Breast epithelium (tissue), 4 donors: ENCODE data around the gene RAB14. TPM values are rescaled to one million over a fixed set of nuclear protein-coding genes. Genes with fewer than 3 reads are reported as not detected.
"Not testable (repeated sequence)": the region's sequence is repeated elsewhere in the genome, so short reads cannot be mapped to it uniquely, and the experiment has no call there.

Experiments
- DNase-seq, 2 donors: peaks; one replicate each; pipeline ENCODE4 v3.0.0-alpha.2; 2019; ENCODE audit warnings: low spot score in 2 of 2
- H3K27ac ChIP-seq, 2 donors: fragments of 200-600 bp; sonication (generic) in 1 of 2; one replicate each; pipeline ENCODE4 v1.5.1; 2016 to 2019; ENCODE audit warnings: mild to moderate bottlenecking in 1 of 2
- H3K27me3 ChIP-seq, 2 donors: fragments of 200-600 bp; sonication (generic) in 1 of 2; one replicate each; pipeline versions ENCODE4 v1.5.1 to v1.6.0; 2017 to 2019; ENCODE audit warnings: control low read depth in 1 of 2, mild to moderate bottlenecking in 1 of 2
- H3K36me3 ChIP-seq: fragments of 200-600 bp; one replicate; pipeline ENCODE4 v1.5.1; 2019
- H3K4me1 ChIP-seq, 2 donors: fragments of 200-600 bp; sonication (generic); one replicate each; pipeline ENCODE4 v1.5.1; 2016 to 2019; ENCODE audit warnings: control low read depth in 1 of 2
- H3K4me3 ChIP-seq, 3 donors: fragments of 200-600 bp; sonication (generic); 1 replicate in 2 of 3; 2 replicates in 1 of 3; pipeline ENCODE4 v1.5.1; 2016 to 2019; ENCODE audit warnings: mild to moderate bottlenecking in 3 of 3, moderate library complexity in 2 of 3
- H3K9me3 ChIP-seq, 2 donors: fragments of 200-600 bp; sonication (generic) in 1 of 2; one replicate each; pipeline ENCODE4 v1.5.1; 2016 to 2019; ENCODE audit warnings: control low read depth in 1 of 2
- POLR2A ChIP-seq: fragments of 450-650 bp; IDR thresholded peaks from one replicate; pipeline ENCODE4 v1.6.1; 2016; ENCODE audit warnings: antibody characterized with exemption, mild to moderate bottlenecking, moderate library complexity
- POLR2AphosphoS5 ChIP-seq, 3 donors: sonication (generic); formaldehyde crosslinking; IDR thresholded peaks; one replicate each; pipeline ENCODE4 v1.6.1; 2017; ENCODE audit warnings: antibody characterized with exemption in 3 of 3
- intact Hi-C: fragments of 100-400 bp; cut with DNase I; formaldehyde crosslinking; loops from one replicate; pipeline ENCODE4 v1.15.1; 2023; ENCODE audit warnings: low total_unique reads
- total RNA-seq, 3 donors: library from RNA; depleted of rRNA; stranded (reverse); fragments of >200 nt; gene quantifications; one replicate each; pipeline ENCODE4 v1.1.0, GENCODE V29; 2016
- TF ChIP-seq, protein P1 (sequence below), 3 donors: fragments of 450-650 bp; IDR thresholded peaks; one replicate each; pipeline ENCODE4 v1.5.1; 2016 to 2017; ENCODE audit warnings: antibody characterized with exemption in 3 of 3, mild to moderate bottlenecking in 3 of 3, moderate library complexity in 3 of 3

Gene RAB14
- total RNA-seq, 3 donors from 2014 or later: 36.5 to 53.1 (median 41.3) TPM

DNA sequence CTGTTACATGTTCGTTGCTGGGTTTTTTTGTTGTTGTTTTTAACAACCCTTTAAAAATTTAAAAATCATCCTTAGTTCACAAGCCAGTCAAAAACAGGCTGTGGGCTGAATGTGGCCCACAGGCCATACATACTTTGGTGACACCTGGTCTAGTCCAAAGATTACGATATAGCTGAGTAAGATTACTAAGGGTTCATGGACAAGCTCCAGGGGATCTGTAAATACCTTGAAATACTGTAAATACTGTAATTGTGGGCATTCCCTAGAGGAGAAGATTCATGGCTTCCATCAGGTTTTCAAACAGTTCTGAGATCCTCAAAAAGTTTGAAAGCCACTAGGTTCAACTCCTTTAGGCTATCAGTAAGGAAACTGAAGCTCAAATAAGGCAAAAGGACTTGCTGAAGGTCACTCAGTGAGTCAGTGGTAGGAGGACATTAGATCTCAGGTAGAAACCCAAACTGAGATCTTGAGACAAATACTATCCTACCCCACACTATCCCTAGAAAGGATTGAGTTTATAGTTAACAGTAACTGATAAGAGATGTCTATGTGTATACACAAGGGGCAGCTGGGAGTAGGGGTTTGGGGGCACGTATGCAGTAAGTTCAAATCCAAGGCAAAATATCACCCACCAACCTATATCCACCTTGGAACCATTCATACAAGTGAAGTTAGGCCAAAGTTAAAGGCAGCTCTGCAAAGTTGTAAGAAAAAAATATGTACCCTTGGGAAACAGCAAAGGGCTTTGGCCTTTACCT is 17.8 kb downstream of the RAB14 start:
- no peaks in the 10 kb centered on the region for H3K9me3 ChIP-seq
- H3K36me3 ChIP-seq: no peaks in the 10 kb centered on the region
- H3K27me3 ChIP-seq: no peaks in the 10 kb centered on the region
- DNase-seq: no peak
- H3K4me3 ChIP-seq: no peak overlapping the region
- TF ChIP-seq POLR2AphosphoS5 (IDR thresholded peaks at IDR 0.05): no peak
- TF ChIP-seq, protein P1, sequence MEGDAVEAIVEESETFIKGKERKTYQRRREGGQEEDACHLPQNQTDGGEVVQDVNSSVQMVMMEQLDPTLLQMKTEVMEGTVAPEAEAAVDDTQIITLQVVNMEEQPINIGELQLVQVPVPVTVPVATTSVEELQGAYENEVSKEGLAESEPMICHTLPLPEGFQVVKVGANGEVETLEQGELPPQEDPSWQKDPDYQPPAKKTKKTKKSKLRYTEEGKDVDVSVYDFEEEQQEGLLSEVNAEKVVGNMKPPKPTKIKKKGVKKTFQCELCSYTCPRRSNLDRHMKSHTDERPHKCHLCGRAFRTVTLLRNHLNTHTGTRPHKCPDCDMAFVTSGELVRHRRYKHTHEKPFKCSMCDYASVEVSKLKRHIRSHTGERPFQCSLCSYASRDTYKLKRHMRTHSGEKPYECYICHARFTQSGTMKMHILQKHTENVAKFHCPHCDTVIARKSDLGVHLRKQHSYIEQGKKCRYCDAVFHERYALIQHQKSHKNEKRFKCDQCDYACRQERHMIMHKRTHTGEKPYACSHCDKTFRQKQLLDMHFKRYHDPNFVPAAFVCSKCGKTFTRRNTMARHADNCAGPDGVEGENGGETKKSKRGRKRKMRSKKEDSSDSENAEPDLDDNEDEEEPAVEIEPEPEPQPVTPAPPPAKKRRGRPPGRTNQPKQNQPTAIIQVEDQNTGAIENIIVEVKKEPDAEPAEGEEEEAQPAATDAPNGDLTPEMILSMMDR (IDR thresholded peaks at IDR 0.05): no peak
- TF ChIP-seq POLR2A: no peak
- intact Hi-C loops: no loop called here
- peaks cover 0 to 7% of the 10 kb centered on the region in 2 donors for H3K4me1 ChIP-seq
- H3K27ac ChIP-seq: no peak overlapping the region

DNA sequence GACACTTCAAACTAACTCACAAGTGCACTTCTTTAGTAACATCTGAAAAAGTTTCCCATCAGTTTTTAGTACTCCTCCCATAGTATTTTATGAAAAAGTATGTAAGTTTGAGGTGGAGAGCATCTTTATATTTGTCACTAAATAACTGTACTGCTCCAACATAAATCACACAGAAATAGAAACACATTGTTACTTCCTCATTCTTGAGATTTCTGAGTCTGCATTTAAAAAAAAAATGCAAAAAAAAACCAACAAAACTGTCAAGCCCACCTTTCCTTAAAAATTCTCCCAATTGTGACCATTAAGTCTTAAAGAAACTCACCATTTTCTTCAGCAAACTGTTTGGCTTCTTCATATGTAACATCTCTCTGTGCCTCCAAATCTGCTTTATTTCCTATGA is 18.7 kb downstream of the RAB14 start:
- no peak overlapping the region for H3K4me3 ChIP-seq
- intact Hi-C loops: no loop called here
- H3K27ac ChIP-seq: no peak overlapping the region
- DNase-seq: no peak
- H3K36me3 ChIP-seq: no peaks in the 10 kb centered on the region
- no peaks in the 10 kb centered on the region for H3K9me3 ChIP-seq
- H3K27me3 ChIP-seq: no peaks in the 10 kb centered on the region
- H3K4me1 ChIP-seq: peaks cover 0 to 7% of the 10 kb centered on the region in 2 donors
- TF ChIP-seq, protein P1 (IDR thresholded peaks at IDR 0.05): no peak
- no peak for TF ChIP-seq POLR2A

DNA sequence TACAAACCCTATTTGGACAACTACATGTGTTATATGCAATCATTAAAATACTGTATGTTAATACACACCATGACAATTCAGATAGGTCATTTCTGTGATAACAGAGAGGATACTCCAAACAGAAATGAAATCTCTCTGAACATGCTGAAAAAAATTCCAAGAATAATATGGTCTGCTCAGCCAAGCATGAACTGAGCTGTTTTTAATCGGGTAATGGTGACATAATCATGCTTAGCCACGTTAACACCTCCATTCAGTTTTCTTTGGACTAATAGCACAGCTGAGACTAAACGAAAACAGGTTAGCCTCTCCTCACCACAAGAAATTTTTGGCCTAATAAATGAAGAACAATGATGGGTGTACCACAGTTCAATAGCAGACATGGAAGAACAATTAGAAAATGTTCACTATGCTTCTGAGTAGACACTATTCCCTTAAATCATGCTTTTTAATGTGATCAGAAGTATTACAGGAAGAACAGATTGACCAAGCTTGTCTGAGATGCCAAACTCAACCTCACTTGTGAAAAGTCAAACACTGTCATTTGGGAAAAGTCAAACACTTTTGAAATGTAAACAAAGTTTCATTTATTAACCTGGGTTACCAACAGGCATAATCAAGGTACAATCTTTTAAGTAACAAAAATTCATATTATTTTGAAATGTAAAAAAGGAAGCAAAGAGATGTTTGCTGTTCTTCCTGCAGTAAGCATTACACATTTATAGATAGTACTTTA is 19.4 kb downstream of the RAB14 start:
- no peaks in the 10 kb centered on the region for H3K36me3 ChIP-seq
- H3K27me3 ChIP-seq: no peaks in the 10 kb centered on the region
- H3K27ac ChIP-seq: no peak overlapping the region
- intact Hi-C loops: no loop called here
- H3K9me3 ChIP-seq: no peaks in the 10 kb centered on the region
- H3K4me1 ChIP-seq: peaks cover 0 to 7% of the 10 kb centered on the region in 2 donors
- TF ChIP-seq, protein P1 (IDR thresholded peaks at IDR 0.05): no peak
- no peak for TF ChIP-seq POLR2A
- TF ChIP-seq POLR2AphosphoS5 (IDR thresholded peaks at IDR 0.05): no peak
- H3K4me3 ChIP-seq: no peak overlapping the region
- DNase-seq: no peak

DNA sequence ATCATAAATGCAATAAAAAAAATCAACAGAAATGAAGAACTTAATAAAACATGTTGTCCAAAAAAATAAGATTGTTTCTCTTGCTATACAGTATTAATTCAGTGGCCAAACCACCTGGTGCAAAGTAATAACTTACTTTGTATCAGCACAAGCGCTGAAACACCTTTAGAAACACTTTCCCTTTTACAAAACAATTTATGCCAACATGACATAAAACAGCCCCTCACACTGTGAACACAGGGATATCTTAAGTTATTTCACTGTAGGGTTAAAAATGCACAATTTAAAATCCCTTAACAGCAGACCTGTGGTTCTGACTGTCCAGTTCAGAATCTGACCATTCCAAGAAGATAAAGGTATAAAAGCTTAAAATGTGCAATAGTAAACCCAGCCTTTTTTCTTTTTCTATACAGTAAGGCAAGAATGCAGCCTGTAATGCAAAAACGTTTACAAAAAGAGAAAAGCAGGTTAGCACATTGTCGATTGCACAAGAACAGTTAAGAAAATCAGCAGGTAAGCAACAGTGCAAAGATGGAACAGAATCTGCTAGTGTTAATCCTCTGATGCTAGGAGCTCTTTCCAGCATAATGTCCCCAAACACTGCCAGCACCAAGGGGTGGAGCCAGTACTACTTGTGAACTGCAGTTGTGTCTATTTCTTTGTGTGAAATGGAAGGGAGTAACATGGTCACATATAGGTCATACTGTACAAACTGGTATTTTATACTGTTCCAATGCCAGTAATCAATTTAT is 21.6 kb downstream of the RAB14 start:
- Histone ChIP-seq H3K4me3 (no peak overlapping the region), H3K9me3 (no peaks in the 10 kb centered on the region), H3K27ac (no peak overlapping the region), H3K4me1 (peaks cover 0 to 7% of the 10 kb centered on the region in 2 donors), H3K27me3 (no peaks in the 10 kb centered on the region), H3K36me3 (no peaks in the 10 kb centered on the region)
- DNase-seq: no peak
- intact Hi-C loops: no loop called here
- no peak for TF ChIP-seq POLR2A
- TF ChIP-seq, protein P1 (IDR thresholded peaks at IDR 0.05): no peak
- TF ChIP-seq POLR2AphosphoS5 (IDR thresholded peaks at IDR 0.05): no peak

DNA sequence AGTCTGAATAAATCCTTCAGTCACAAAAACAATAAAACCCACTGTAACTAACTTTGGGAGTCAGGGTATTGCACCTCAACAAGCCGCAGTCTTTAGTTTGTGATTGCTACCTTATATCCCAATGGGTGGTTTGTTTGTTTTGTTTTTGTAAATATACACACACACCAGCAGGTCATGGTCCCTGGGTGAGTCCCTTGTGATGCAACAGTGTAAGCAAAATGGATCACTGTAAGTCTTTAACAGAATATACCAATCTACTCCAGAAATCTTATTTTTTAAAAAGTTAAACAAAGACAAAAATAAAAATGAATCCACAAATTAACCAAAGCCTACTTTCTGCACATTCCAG is 22.3 kb downstream of the RAB14 start:
- intact Hi-C loops, H3K27me3 ChIP-seq, H3K36me3 ChIP-seq, H3K4me1 ChIP-seq, H3K4me3 ChIP-seq, H3K9me3 ChIP-seq, H3K27ac ChIP-seq, DNase-seq: not testable (repeated sequence)
